NCI-H2107 (cell line): Measurements from ENCODE around the gene PGA3.
"Not testable (repeated sequence)": the region's sequence is repeated elsewhere in the genome, so short reads cannot be mapped to it uniquely, and the experiment has no call there.

Source experiments
- DNase-seq: peaks from one replicate; lab custom pipeline; 2025; lab: John Stamatoyannopoulos, UW

Gene PGA3

GRCh38 chr11:61202950-61203746, at the start of gene PGA3:
Gene PGA3 (plus strand): TSS chr11:61203515. CDS start chr11:61203565, 50 bp downstream.
- not testable (repeated sequence) for DNase-seq

GRCh38 chr11:61153593-61154095, 49.7 kb upstream of the PGA3 start:
- DNase-seq, result no peak

- no peak for DNase-seq
These were observed 48.8 kb upstream of the PGA3 start for GRCh38 chr11:61154528-61154927.

GRCh38 chr11:61155312-61155711, 48.0 kb upstream of the PGA3 start:
- no peak for DNase-seq

- DNase-seq, result no peak
These were observed 47.6 kb upstream of the PGA3 start for GRCh38 chr11:61155741-61156140.

GRCh38 chr11:61157743-61158142, 45.6 kb upstream of the PGA3 start:
- no peak for DNase-seq

- DNase-seq, result no peak
These were observed 44.5 kb upstream of the PGA3 start for GRCh38 chr11:61158691-61159381.

GRCh38 chr11:61160487-61161189, 42.7 kb upstream of the PGA3 start:
- no peak for DNase-seq

GRCh38 chr11:61161190-61162091, 41.9 kb upstream of the PGA3 start, which contains the start of gene VPS37C:
Gene VPS37C (minus strand): TSS chr11:61161426. CDS start chr11:61138829, 22,597 bp downstream.
- DNase-seq, result peak; percentile 81

GRCh38 chr11:61162092-61162941, 41.0 kb upstream of the PGA3 start:
- DNase-seq, result peak; percentile 31

- no peak for DNase-seq
These were observed 40.3 kb upstream of the PGA3 start for GRCh38 chr11:61163021-61163420.

GRCh38 chr11:61163714-61164605, 39.4 kb upstream of the PGA3 start:
- DNase-seq, result no peak

- DNase-seq, result no peak
These were observed 38.5 kb upstream of the PGA3 start for GRCh38 chr11:61164606-61165424.

- DNase-seq, result not testable (repeated sequence)
These were observed 37.5 kb upstream of the PGA3 start for GRCh38 chr11:61165785-61166184.

GRCh38 chr11:61166331-61166730, 37.0 kb upstream of the PGA3 start:
- not testable (repeated sequence) for DNase-seq

- DNase-seq, result no peak
These were observed 35.1 kb upstream of the PGA3 start for GRCh38 chr11:61168042-61168688.

GRCh38 chr11:61168800-61169199, 34.5 kb upstream of the PGA3 start:
- no peak for DNase-seq

GRCh38 chr11:61170566-61170965, 32.7 kb upstream of the PGA3 start:
- no peak for DNase-seq
